K562 (cell line): ENCODE results near the gene FAM107B. TPM values are rescaled to one million over a fixed set of nuclear protein-coding genes. Genes with fewer than 3 reads are reported as not detected.
A peak's percentile ranks its signal among the peaks of the same experiment; 100 is the strongest.

Experiments used
- ATAC-seq: fragments of 200-7000 bp; cut with Tn5 transposase; 3 replicates; pipeline ENCODE4 v1.9.1; 2020; ENCODE audit warnings: moderate library complexity
- BruUV-seq: library from RNA; stranded (reverse); fragments of 400-500 nt; replicated peaks from 2 replicates; lab custom pipeline; 2021; lab: Mats Ljungman, UMichigan
- CTCF ChIA-PET: fragments of 300-600 bp; formaldehyde crosslinking; extraction: SDS; loops from one replicate; lab custom pipeline; 2021; ENCODE audit warnings: low intra/inter-chr PET ratio; lab: Yijun Ruan, JAX
- POLR2A ChIA-PET: fragments of 300-600, 350-650 bp; sonication (Branson Sonifier 250); formaldehyde crosslinking; extraction: SDS; loops from one replicate; lab custom pipeline; 2021; ENCODE audit warnings: antibody characterized with exemption, inconsistent platforms; lab: Yijun Ruan, JAX
- DNase-seq, 4 experiments: peaks; one replicate each; pipeline versions ENCODE4 v3.0.0 to v3.0.0-alpha.2; 2011 to 2018; ENCODE audit warnings: low spot score in 3 of 4, mixed read lengths in 3 of 4; ENCODE audit errors: extremely low read depth in 1 of 4
- FAIRE-seq: peaks from 2 replicates; lab custom pipeline; 2011; peaks lifted over from hg19 to GRCh38; lab: Jason Lieb, UNC
- H2AFZ ChIP-seq: 2 replicates; pipeline ENCODE4 v1.6.0; 2011; ENCODE audit warnings: low read depth, low read length, control low read depth, inconsistent platforms
- H3K27ac ChIP-seq: fragments of 200-600 bp; 3 replicates; pipeline ENCODE4 v1.8.0; 2011; ENCODE audit warnings: low read depth, mild to moderate bottlenecking, control low read depth, inconsistent platforms, low read length, moderate library complexity, mixed read lengths; ENCODE audit errors: extremely low read depth
- H3K27me3 ChIP-seq, 2 experiments: fragments of 300-600 bp in 1 of 2; 2 replicates in 1 of 2; 3 replicates in 1 of 2; pipeline versions ENCODE4 v1.6.0 to v1.8.0; 2011; ENCODE audit warnings: inconsistent platforms in 2 of 2, low read length in 2 of 2, mild to moderate bottlenecking in 1 of 2, mixed read lengths in 1 of 2, moderate library complexity in 1 of 2; ENCODE audit not compliant: control insufficient read depth in 2 of 2, insufficient read depth in 2 of 2
- H3K36me3 ChIP-seq: fragments of 300-600 bp; 3 replicates; pipeline ENCODE4 v1.8.0; 2011; ENCODE audit warnings: mild to moderate bottlenecking, low read length, inconsistent platforms; ENCODE audit not compliant: control insufficient read depth, insufficient read depth
- H3K4me1 ChIP-seq, 2 experiments: fragments of 200-600 bp in 1 of 2; replicated peaks in 1 of 2; 2 replicates in 1 of 2; 3 replicates in 1 of 2; pipeline versions ENCODE4 v1.5.1 to v1.8.0; 2011; ENCODE audit warnings: inconsistent platforms in 2 of 2, low read length in 2 of 2, mild to moderate bottlenecking in 1 of 2, mixed read lengths in 1 of 2, moderate library complexity in 1 of 2; ENCODE audit not compliant: control insufficient read depth in 2 of 2, insufficient read depth in 2 of 2
- H3K4me2 ChIP-seq: 2 replicates; pipeline ENCODE4 v1.6.1; 2011; ENCODE audit warnings: low read length, control low read depth, inconsistent platforms, mixed read lengths; ENCODE audit not compliant: insufficient read depth
- H3K4me3 ChIP-seq: fragments of 200-600 bp; sonication (generic), shearing (Covaris generic); 2 replicates; pipeline ENCODE4 v1.5.1; 2016; ENCODE audit warnings: control low read depth, inconsistent platforms
- H3K79me2 ChIP-seq: fragments of 200-600 bp; 3 replicates; pipeline ENCODE4 v1.8.0; 2011; ENCODE audit warnings: low read length, inconsistent platforms; ENCODE audit not compliant: control insufficient read depth, insufficient read depth
- H3K9ac ChIP-seq, 2 experiments: 2 replicates each; pipeline versions ENCODE4 v1.6.0 to v1.6.1; 2011; ENCODE audit warnings: low read depth in 2 of 2, low read length in 2 of 2, control low read depth in 1 of 2, inconsistent platforms in 1 of 2, mild to moderate bottlenecking in 1 of 2, mixed read lengths in 1 of 2; ENCODE audit not compliant: insufficient read depth in 1 of 2
- H3K9me1 ChIP-seq: one replicate; pipeline ENCODE4 v1.6.0; 2011; ENCODE audit warnings: inconsistent platforms, mild to moderate bottlenecking, low read length, moderate library complexity; ENCODE audit not compliant: control insufficient read depth, insufficient read depth
- H3K9me3 ChIP-seq: replicated peaks from 2 replicates; pipeline ENCODE4 v1.5.1; 2011; ENCODE audit warnings: low read depth, low read length, inconsistent platforms; ENCODE audit not compliant: control insufficient read depth, insufficient read depth
- H4K20me1 ChIP-seq: replicated peaks from 2 replicates; pipeline ENCODE4 v1.6.1; 2011; ENCODE audit warnings: low read length, inconsistent platforms, mixed read lengths; ENCODE audit not compliant: control insufficient read depth, insufficient read depth
- CBX2 ChIP-seq: fragments of 200-600 bp; sonication (generic); IDR thresholded peaks from one replicate; pipeline ENCODE4 v1.6.1; 2012; ENCODE audit warnings: mild to moderate bottlenecking, low read length, inconsistent platforms; ENCODE audit not compliant: insufficient read depth, poor library complexity, severe bottlenecking
- NFIC ChIP-seq: fragments of 450-650 bp; IDR thresholded peaks from 2 replicates; pipeline ENCODE4 v1.6.1; 2017; ENCODE audit warnings: mild to moderate bottlenecking, inconsistent platforms
- REST ChIP-seq, 2 experiments: fragments of 450-650 bp; formaldehyde crosslinking in 1 of 2; IDR thresholded peaks; 2 replicates each; pipeline versions ENCODE4 v1.4.0 to v1.6.1; 2014 to 2020; ENCODE audit warnings: mild to moderate bottlenecking in 2 of 2, borderline replicate concordance in 1 of 2, low read depth in 1 of 2
- ZBTB12 ChIP-seq: fragments of 250-450 bp; sonication (Bioruptor Pico); IDR thresholded peaks from 2 replicates; pipeline ENCODE4 v1.4.0; 2020
- WGBS: fragments of 100-300 bp; shearing (Covaris generic); methylation state at CpG from one replicate; pipeline ENCODE4 v1.1.6; 2016; ENCODE audit warnings: low coverage, mixed read lengths; ENCODE audit not compliant: insufficient coverage; ENCODE audit errors: missing lambda C conversion rate; 5-methylcytosine and 5-hydroxymethylcytosine counted together
- in situ Hi-C: fragments of 300-500 bp; cut with MboI; formaldehyde crosslinking; loops from 4 replicates; pipeline ENCODE4 v1.15.0; 2018; ENCODE audit warnings: inconsistent platforms, mixed read lengths
- intact Hi-C: fragments of 100-400 bp; cut with micrococcal nuclease; formaldehyde crosslinking; loops from 2 replicates; pipeline ENCODE4 v1.14.2; 2022
- polyA plus RNA-seq, 8 experiments: library from polyadenylated mRNA; depleted of rRNA in 4 of 8; stranded (reverse) in 5 of 8; unstranded in 3 of 8; fragments of >200 nt; fragmentation: Nextera tagmentation in 2 of 8; fragmentation: Illumina TruSeq in 1 of 8; extraction: Ambion mirVana in 2 of 8; extraction: Trizol in 1 of 8; gene quantifications; 2 replicates each; pipeline versions ENCODE4 v1.2.1 to v1.2.3, GENCODE V29; 2011 to 2014; ENCODE audit warnings: inconsistent platforms in 1 of 8, missing spikeins in 1 of 8
- total RNA-seq, 7 experiments: library from RNA; depleted of rRNA in 6 of 7; stranded (reverse); fragments of >200 nt in 6 of 7; fragmentation: Illumina TruSeq in 2 of 7; extraction: Trizol in 2 of 7; gene quantifications; 2 replicates each; pipeline versions ENCODE4 v1.2.1 to v1.2.3, GENCODE V29; 2011 to 2021; ENCODE audit warnings: low replicate concordance in 1 of 7

The FAM107B gene
- total and polyA plus RNA-seq, 9 of the 15 experiments (the other 6 are each of a cell fraction or from before 2014, with no cell fraction given), result 0.40 to 2.8 (median 1.4) TPM

- ATAC-seq (no peak), FAIRE-seq (no peak), DNase-seq (no peak)
- no peak overlapping the region for H3K4me2 ChIP-seq
- no peak overlapping the region for H3K9ac ChIP-seq
- no peaks in the 10 kb centered on the region for H3K79me2 ChIP-seq
- H3K9me1 ChIP-seq, result no peaks in the 10 kb centered on the region
- no peak overlapping the region for H3K4me3 ChIP-seq
- no peak overlapping the region for H2AFZ ChIP-seq
- no peaks in the 10 kb centered on the region for H3K4me1 ChIP-seq
- H3K27me3 ChIP-seq, result 0 out of 5 replicates have a peak, but pooled peaks cover 0 to 4% of the 10 kb centered on the region in 2 experiments
- POLR2A ChIA-PET, result no interaction called here
- WGBS, result 2% methylated on average over 6 of the region's 6 CpGs
- 0 out of 2 replicates have a peak, but pooled peaks cover 2% of the 10 kb centered on the region for H3K9me3 ChIP-seq
- CTCF ChIA-PET, result no interaction called here
- no TSS peak for BruUV-seq
- in situ Hi-C loops, result no loop called here
- H3K27ac ChIP-seq, result no peak overlapping the region
- H3K36me3 ChIP-seq, result no peaks in the 10 kb centered on the region
- no peaks in the 10 kb centered on the region for H4K20me1 ChIP-seq
- no peak for TF ChIP-seq ZBTB12 (CRISPR knock-in tag)
- TF ChIP-seq CBX2, result no peak
- peak; percentile 79 for TF ChIP-seq REST (IDR thresholded peaks at IDR 0.05; ENCODE audit: borderline replicate concordance)
- no peak for TF ChIP-seq REST (CRISPR knock-in tag; IDR thresholded peaks at IDR 0.05; ENCODE audit: low read depth)
- TF ChIP-seq NFIC, result peak; percentile 41
- intact Hi-C loops, result no loop called here
Observed at GRCh38 chr10:14665865-14666857, 108.5 kb downstream of the FAM107B start.
